Prostate gland (tissue), 2 donors: ENCODE data around the gene SGCA.

Source experiments
- POLR2A ChIP-seq: fragments of 450-650 bp; IDR thresholded peaks from one replicate; pipeline ENCODE4 v1.6.1; 2016; ENCODE audit warnings: antibody characterized with exemption, mild to moderate bottlenecking
- POLR2AphosphoS5 ChIP-seq: sonication (generic); formaldehyde crosslinking; IDR thresholded peaks from one replicate; pipeline ENCODE4 v1.6.1; 2017; ENCODE audit warnings: antibody characterized with exemption
- TF ChIP-seq, protein P1 (sequence below), 4 experiments: fragments of 200-600 bp in 2 of 4; fragments of 450-650 bp in 2 of 4; sonication (generic) in 2 of 4; IDR thresholded peaks; 1 replicate in 3 of 4; 2 replicates in 1 of 4; pipeline ENCODE4 v1.5.1; 2016 to 2019; ENCODE audit warnings: antibody characterized with exemption in 4 of 4, mild to moderate bottlenecking in 2 of 4, moderate library complexity in 2 of 4

DNA sequence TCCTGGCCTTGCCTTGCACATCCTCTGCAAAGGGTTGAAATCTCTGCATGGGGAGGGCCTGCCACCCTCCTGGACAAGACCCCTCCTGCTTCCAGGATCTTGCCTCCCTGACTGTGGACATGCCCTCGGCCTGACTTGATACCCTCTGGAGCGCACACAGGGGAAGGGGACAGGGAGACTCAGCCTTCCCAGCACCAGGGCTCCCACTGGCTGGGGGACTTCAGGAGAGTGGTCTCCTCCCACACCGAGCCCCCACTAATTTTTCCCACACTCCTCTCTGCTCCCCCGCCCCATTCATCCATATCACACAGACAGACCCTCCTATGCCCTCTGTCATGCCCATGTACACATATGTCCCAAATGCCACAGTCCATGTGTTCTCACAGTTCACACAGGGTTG is 14.3 kb downstream of the SGCA start:
- TF ChIP-seq, protein P1, sequence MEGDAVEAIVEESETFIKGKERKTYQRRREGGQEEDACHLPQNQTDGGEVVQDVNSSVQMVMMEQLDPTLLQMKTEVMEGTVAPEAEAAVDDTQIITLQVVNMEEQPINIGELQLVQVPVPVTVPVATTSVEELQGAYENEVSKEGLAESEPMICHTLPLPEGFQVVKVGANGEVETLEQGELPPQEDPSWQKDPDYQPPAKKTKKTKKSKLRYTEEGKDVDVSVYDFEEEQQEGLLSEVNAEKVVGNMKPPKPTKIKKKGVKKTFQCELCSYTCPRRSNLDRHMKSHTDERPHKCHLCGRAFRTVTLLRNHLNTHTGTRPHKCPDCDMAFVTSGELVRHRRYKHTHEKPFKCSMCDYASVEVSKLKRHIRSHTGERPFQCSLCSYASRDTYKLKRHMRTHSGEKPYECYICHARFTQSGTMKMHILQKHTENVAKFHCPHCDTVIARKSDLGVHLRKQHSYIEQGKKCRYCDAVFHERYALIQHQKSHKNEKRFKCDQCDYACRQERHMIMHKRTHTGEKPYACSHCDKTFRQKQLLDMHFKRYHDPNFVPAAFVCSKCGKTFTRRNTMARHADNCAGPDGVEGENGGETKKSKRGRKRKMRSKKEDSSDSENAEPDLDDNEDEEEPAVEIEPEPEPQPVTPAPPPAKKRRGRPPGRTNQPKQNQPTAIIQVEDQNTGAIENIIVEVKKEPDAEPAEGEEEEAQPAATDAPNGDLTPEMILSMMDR (IDR thresholded peaks at IDR 0.05), result no peak
- TF ChIP-seq POLR2AphosphoS5, result no peak
- TF ChIP-seq POLR2A, result no peak
